Measurements from ENCODE around the gene PLK3. TPM values are rescaled to one million over a fixed set of nuclear protein-coding genes. Genes with fewer than 3 reads are reported as not detected.
"Not testable (repeated sequence)": the region's sequence is repeated elsewhere in the genome, so short reads cannot be mapped to it uniquely, and the experiment has no call there.

Gene PLK3
- total and polyA plus RNA-seq, 9 of the 15 experiments (the other 6 are each of a cell fraction or from before 2014, with no cell fraction given) = 0.52 to 22.7 (median 11.0) TPM

DNA sequence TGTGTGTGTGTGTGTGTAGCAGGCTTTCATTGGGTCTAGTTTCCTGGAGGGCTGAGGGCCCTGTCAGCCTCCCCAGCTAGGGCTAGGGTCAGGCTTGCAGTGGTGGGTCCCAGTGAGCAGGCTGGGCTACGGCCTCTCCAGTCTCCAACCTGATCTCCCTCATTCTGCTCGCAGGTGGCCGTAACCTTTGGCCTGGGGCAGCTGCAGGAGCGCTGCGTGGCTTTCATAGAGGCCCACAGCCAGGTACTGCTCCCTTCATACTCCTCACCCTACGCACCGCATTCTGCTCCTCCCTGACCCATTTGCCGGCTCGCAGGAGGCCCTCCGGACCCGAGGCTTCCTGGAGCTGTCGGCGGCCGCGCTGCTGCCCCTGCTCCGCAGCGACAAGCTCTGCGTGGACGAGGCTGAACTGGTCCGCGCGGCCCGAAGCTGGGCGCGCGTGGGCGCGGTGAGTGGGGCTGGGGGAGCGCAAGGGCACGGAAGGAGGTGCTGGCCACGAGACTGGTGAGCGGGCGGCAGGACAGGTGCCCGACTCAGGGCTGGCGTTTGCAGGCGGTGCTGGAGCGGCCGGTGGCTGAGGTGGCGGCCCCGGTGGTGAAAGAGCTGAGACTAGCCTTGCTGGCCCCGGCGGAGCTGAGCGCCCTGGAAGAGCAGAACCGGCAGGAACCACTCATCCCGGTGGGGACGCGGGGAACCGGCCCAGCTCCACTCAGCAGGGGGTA, 12.8 kb downstream of the PLK3 start (continued):
- TF ChIP-seq, protein P1, sequence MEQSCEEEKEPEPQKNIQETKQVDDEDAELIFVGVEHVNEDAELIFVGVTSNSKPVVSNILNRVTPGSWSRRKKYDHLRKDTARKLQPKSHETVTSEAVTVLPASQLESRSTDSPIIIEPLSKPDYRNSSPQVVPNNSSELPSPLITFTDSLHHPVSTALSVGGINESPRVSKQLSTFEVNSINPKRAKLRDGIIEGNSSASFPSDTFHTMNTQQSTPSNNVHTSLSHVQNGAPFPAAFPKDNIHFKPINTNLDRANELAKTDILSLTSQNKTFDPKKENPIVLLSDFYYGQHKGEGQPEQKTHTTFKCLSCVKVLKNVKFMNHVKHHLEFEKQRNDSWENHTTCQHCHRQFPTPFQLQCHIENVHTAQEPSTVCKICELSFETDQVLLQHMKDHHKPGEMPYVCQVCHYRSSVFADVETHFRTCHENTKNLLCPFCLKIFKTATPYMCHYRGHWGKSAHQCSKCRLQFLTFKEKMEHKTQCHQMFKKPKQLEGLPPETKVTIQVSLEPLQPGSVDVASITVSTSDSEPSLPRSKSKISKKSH (CRISPR knock-in tag; IDR thresholded peaks at IDR 0.05) = no peak
- TF ChIP-seq NELFE (IDR thresholded peaks at IDR 0.05; ENCODE audit: insufficient read depth, insufficient read length) (no peak), NFIX (CRISPR knock-in tag; IDR thresholded peaks at IDR 0.05; ENCODE audit: low read depth) (no peak), CBX8 (IDR thresholded peaks at IDR 0.05; ENCODE audit: borderline replicate concordance, extremely low read depth, low read depth, low read length, poor library complexity, severe bottlenecking) (no peak), GATA2 (CRISPR knock-in tag; IDR thresholded peaks at IDR 0.05) (no peak), SP1 (CRISPR knock-in tag; IDR thresholded peaks at IDR 0.05) (no peak), SMAD2 (IDR thresholded peaks at IDR 0.05; ENCODE audit: low read depth, low read length) (no peak), TEAD2 (tag; IDR thresholded peaks at IDR 0.05) (no peak), CBFA2T2 (conservative IDR thresholded peaks at IDR 0.05) (no peak), TRIM28 (IDR thresholded peaks at IDR 0.05) (no peak), KLF16 (IDR thresholded peaks at IDR 0.05) (no peak), RBFOX2 (IDR thresholded peaks at IDR 0.05; ENCODE audit: low read depth, low read length) (peak; percentile 42), MCM5 (IDR thresholded peaks at IDR 0.05; ENCODE audit: low read depth) (no peak)
- TF ChIP-seq, protein P2, sequence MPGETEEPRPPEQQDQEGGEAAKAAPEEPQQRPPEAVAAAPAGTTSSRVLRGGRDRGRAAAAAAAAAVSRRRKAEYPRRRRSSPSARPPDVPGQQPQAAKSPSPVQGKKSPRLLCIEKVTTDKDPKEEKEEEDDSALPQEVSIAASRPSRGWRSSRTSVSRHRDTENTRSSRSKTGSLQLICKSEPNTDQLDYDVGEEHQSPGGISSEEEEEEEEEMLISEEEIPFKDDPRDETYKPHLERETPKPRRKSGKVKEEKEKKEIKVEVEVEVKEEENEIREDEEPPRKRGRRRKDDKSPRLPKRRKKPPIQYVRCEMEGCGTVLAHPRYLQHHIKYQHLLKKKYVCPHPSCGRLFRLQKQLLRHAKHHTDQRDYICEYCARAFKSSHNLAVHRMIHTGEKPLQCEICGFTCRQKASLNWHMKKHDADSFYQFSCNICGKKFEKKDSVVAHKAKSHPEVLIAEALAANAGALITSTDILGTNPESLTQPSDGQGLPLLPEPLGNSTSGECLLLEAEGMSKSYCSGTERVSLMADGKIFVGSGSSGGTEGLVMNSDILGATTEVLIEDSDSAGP (CRISPR knock-in tag; IDR thresholded peaks at IDR 0.05) = no peak
- TF ChIP-seq, protein P3, sequence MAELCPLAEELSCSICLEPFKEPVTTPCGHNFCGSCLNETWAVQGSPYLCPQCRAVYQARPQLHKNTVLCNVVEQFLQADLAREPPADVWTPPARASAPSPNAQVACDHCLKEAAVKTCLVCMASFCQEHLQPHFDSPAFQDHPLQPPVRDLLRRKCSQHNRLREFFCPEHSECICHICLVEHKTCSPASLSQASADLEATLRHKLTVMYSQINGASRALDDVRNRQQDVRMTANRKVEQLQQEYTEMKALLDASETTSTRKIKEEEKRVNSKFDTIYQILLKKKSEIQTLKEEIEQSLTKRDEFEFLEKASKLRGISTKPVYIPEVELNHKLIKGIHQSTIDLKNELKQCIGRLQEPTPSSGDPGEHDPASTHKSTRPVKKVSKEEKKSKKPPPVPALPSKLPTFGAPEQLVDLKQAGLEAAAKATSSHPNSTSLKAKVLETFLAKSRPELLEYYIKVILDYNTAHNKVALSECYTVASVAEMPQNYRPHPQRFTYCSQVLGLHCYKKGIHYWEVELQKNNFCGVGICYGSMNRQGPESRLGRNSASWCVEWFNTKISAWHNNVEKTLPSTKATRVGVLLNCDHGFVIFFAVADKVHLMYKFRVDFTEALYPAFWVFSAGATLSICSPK (IDR thresholded peaks at IDR 0.05; ENCODE audit: borderline replicate concordance) = no peak

DNA sequence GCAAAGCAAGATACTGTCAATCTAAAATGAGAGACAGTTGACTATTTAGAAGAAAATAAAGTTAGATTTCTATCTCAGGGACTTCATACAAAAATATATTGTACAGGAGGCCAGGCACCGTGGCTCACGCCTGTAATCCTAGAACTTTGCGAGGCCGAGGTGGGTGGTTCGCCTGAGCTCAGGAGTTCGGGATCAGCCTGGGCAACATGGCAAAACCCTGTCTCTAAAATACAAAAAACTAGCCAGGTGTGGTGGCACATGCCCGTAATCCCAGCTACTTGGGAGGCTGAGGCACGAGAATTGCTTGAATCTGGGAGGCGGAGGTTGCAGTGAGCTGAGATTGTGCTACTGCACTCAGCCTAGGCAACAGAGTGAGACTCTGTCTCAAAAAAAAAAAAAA, 15.7 kb downstream of the PLK3 start:
- H4K20me1 ChIP-seq (replicated peaks; ENCODE audit: control insufficient read depth, insufficient read depth, low read length); H3K9ac ChIP-seq (ENCODE audit: insufficient read depth in 1 of 2, low read depth in 2 of 2, low read length in 2 of 2); H3K4me3 ChIP-seq; in situ Hi-C loops (cut with MboI); H3K79me2 ChIP-seq (ENCODE audit: control insufficient read depth, insufficient read depth, low read length); H3K36me3 ChIP-seq (ENCODE audit: control insufficient read depth, insufficient read depth, low read length); H3K27ac ChIP-seq (ENCODE audit: extremely low read depth, low read depth, low read length); ATAC-seq; H3K4me2 ChIP-seq (ENCODE audit: insufficient read depth, low read length); DNase-seq (ENCODE audit: extremely low read depth in 1 of 4, low spot score in 3 of 4); BruUV-seq (replicated peaks); H3K9me1 ChIP-seq (ENCODE audit: control insufficient read depth, insufficient read depth, low read length); H3K27me3 ChIP-seq (ENCODE audit: control insufficient read depth in 2 of 2, insufficient read depth in 2 of 2, low read length in 2 of 2); H3K9me3 ChIP-seq (replicated peaks; ENCODE audit: control insufficient read depth, insufficient read depth, low read depth, low read length); FAIRE-seq; H2AFZ ChIP-seq (ENCODE audit: low read depth, low read length): not testable (repeated sequence)
- WGBS (ENCODE audit: insufficient coverage, low coverage, missing lambda C conversion rate) = 73% methylated on average over 9 of the region's 9 CpGs
- H3K4me1 ChIP-seq (replicated peaks in 1 of 2; ENCODE audit: control insufficient read depth in 2 of 2, insufficient read depth in 2 of 2, low read length in 2 of 2) = peaks cover 21 to 33% of the 10 kb centered on the region in 2 experiments
- intact Hi-C loops (cut with micrococcal nuclease) = loop anchor here (5.0 kb wide), 1 partner anchor 39 kb away; the partner anchor contains the start of gene RPS8
- POLR2A ChIA-PET = interaction anchor here (0.9 to 9.2 kb wide), 3 partner anchors 12 to 528 kb away, joined by 3 to 594 read pairs (median 4); partner anchors contain the start of genes BTBD19, DYNLT4, PLK3 and RNU5D-1
- CTCF ChIA-PET (ENCODE audit: low intra/inter-chr PET ratio) = interaction anchor here (0.6 kb wide), 1 partner anchor 16 kb away, joined by 3 read pairs; the partner anchor contains the start of gene PLK3
